Osteoblast (primary cell): Measurements from ENCODE around the gene CTCF. TPM values are rescaled to one million over a fixed set of nuclear protein-coding genes. Genes with fewer than 3 reads are reported as not detected.
A peak's percentile ranks its signal among the peaks of the same experiment; 100 is the strongest.

Source experiments
- DNase-seq: peaks from one replicate; pipeline ENCODE4 v3.0.0; 2011; ENCODE audit warnings: low spot score, mixed read lengths; ENCODE audit not compliant: insufficient read length; ENCODE audit errors: missing footprints
- H2AFZ ChIP-seq: 2 replicates; pipeline ENCODE4 v1.6.0; 2011; ENCODE audit warnings: mild to moderate bottlenecking, low read length
- H3K27ac ChIP-seq: 2 replicates; pipeline ENCODE4 v1.5.1; 2011; ENCODE audit warnings: mild to moderate bottlenecking, low read depth, low read length, moderate library complexity
- H3K27me3 ChIP-seq: 2 replicates; pipeline ENCODE4 v1.6.0; 2012; ENCODE audit warnings: mild to moderate bottlenecking, control low read depth, inconsistent platforms, low read length, moderate library complexity; ENCODE audit not compliant: insufficient read depth
- H3K36me3 ChIP-seq: 2 replicates; pipeline ENCODE4 v1.5.1; 2011; ENCODE audit warnings: mild to moderate bottlenecking, low read length, control low read depth, moderate library complexity; ENCODE audit not compliant: insufficient read depth
- H3K4me1 ChIP-seq: 2 replicates; pipeline ENCODE4 v1.5.1; 2011; ENCODE audit warnings: mild to moderate bottlenecking, low read length, control low read depth, moderate library complexity; ENCODE audit not compliant: insufficient read depth
- H3K4me2 ChIP-seq: 2 replicates; pipeline ENCODE4 v1.6.0; 2011; ENCODE audit warnings: mild to moderate bottlenecking, low read length; ENCODE audit not compliant: insufficient read depth
- H3K4me3 ChIP-seq: fragments of 200-600 bp; sonication (generic); 3 replicates; pipeline ENCODE4 v1.5.1; 2012; ENCODE audit warnings: mild to moderate bottlenecking, low read length, inconsistent platforms; ENCODE audit not compliant: insufficient read depth
- H3K79me2 ChIP-seq: 2 replicates; pipeline ENCODE4 v1.6.0; 2012; ENCODE audit warnings: mild to moderate bottlenecking, low read length, control low read depth, inconsistent platforms; ENCODE audit not compliant: insufficient read depth
- H3K9me3 ChIP-seq: 2 replicates; pipeline ENCODE4 v1.5.1; 2011; ENCODE audit warnings: low read depth, low read length, control low read depth
- H4K20me1 ChIP-seq: 2 replicates; pipeline ENCODE4 v1.6.0; 2012; ENCODE audit warnings: mild to moderate bottlenecking, low read length, control low read depth; ENCODE audit not compliant: insufficient read depth
- total RNA-seq: library from RNA; depleted of rRNA; stranded (reverse); fragments of >200 nt; gene quantifications from 2 replicates; pipeline ENCODE4 v1.2.3, GENCODE V29; 2012
- TF ChIP-seq, protein P1 (sequence below): IDR thresholded peaks from 2 replicates; pipeline ENCODE4 v1.5.1; 2011; ENCODE audit warnings: mild to moderate bottlenecking, low read depth, low read length, moderate library complexity; ENCODE audit errors: extremely low read depth

Gene CTCF
- total RNA-seq, 1 donor = 29.3 TPM

DNA sequence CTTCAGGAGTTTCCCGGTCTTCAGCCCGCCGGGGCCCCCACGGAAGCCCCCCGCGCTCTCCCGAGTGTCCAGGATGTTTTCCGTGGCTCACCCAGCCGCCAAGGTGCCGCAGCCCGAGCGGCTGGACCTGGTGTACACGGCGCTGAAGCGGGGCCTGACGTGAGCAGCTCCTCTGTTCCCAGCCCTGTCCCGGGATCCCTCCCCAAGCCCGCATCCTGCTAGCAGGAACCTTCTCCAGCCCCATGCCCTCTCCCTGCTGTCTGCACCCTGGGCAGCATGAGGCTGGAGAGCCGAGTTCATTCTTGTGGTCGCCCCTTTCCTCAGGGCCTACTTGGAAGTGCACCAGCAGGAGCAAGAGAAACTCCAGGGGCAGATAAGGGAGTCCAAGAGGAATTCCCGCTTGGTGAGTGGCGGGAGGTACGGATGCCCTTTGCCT lies 23.6 kb upstream of the CTCF start:
- Histone ChIP-seq H3K36me3 (peaks cover 45% of the 10 kb centered on the region), H4K20me1 (peaks cover 84% of the 10 kb centered on the region), H3K4me3 (peak overlapping the region; percentile 81), H3K27me3 (no peaks in the 10 kb centered on the region), H2AFZ (no peak overlapping the region), H3K27ac (no peak overlapping the region), H3K4me1 (peaks cover 14% of the 10 kb centered on the region), H3K79me2 (peaks cover 71% of the 10 kb centered on the region), H3K4me2 (peak overlapping the region; percentile 91), H3K9me3 (no peaks in the 10 kb centered on the region)
- TF ChIP-seq, protein P1, sequence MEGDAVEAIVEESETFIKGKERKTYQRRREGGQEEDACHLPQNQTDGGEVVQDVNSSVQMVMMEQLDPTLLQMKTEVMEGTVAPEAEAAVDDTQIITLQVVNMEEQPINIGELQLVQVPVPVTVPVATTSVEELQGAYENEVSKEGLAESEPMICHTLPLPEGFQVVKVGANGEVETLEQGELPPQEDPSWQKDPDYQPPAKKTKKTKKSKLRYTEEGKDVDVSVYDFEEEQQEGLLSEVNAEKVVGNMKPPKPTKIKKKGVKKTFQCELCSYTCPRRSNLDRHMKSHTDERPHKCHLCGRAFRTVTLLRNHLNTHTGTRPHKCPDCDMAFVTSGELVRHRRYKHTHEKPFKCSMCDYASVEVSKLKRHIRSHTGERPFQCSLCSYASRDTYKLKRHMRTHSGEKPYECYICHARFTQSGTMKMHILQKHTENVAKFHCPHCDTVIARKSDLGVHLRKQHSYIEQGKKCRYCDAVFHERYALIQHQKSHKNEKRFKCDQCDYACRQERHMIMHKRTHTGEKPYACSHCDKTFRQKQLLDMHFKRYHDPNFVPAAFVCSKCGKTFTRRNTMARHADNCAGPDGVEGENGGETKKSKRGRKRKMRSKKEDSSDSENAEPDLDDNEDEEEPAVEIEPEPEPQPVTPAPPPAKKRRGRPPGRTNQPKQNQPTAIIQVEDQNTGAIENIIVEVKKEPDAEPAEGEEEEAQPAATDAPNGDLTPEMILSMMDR = no peak
- peak; percentile 91 for DNase-seq

DNA sequence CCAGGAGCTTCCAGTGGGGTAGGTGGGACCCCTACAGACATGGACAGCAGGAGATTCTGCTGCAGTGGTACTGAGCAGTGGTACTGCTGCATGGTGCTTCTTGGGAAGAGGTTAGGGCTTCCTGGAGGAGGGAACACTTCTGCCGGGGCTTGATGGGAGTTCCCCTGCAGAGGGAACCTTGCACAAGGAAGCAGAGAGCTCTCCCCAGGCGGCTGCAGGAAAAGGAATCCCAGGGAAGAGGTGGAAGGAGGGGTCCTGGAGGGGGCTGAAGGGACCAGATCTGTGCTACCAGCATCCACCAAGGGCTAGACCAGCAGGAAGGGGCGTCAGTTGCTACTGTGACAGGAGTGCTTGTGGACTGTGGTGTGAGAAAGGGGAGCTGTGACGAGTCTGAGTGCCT lies 23.1 kb upstream of the CTCF start:
- no peak overlapping the region for H3K4me3 ChIP-seq
- DNase-seq = no peak
- no peak overlapping the region for H3K4me2 ChIP-seq
- H3K9me3 ChIP-seq = no peaks in the 10 kb centered on the region
- no peaks in the 10 kb centered on the region for H3K27me3 ChIP-seq
- peaks cover 86% of the 10 kb centered on the region for H4K20me1 ChIP-seq
- peaks cover 67% of the 10 kb centered on the region for H3K79me2 ChIP-seq
- no peak overlapping the region for H3K27ac ChIP-seq
- peaks cover 51% of the 10 kb centered on the region for H3K36me3 ChIP-seq
- TF ChIP-seq, protein P1 = no peak
- no peak overlapping the region for H2AFZ ChIP-seq
- peaks cover 14% of the 10 kb centered on the region for H3K4me1 ChIP-seq

DNA sequence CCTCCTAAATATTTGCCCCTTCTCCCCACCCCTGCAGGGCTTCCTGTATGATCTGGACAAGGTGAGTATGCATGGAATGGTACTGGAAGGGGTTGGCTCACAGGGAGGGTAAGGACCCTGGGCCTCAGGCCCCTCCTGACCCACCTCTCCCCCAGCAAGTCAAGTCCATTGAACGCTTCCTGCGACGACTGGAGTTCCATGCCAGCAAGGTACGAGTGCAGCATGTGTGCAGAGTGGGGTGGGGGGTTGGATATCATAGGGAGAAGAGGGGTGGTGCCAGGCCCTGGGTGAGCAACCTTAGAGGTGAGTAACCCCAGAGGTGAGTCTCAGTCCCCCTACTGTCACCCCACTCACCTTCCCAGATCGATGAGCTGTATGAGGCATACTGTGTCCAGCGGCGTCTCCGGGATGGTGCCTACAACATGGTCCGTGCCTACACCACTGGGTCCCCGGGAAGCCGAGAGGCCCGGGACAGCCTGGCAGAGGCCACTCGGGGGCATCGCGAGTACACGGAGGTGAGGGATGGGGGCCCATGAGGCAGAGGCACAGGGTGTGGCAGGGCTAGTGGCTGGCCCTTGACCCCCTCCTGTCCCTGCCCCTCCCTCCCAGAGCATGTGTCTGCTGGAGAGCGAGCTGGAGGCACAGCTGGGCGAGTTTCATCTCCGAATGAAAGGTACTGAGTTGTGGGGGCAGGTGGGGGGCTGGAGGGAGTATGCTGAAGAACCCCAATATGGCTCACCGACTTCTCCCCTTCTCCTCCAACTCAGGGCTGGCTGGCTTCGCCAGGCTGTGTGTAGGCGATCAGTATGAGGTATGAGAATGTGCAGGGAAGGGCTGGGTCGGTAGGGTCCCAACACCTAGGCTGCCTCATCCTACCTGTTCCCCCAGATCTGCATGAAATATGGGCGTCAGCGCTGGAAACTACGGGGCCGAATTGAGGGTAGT lies 22.4 kb upstream of the CTCF start:
- H2AFZ ChIP-seq = no peak overlapping the region
- peaks cover 58% of the 10 kb centered on the region for H3K36me3 ChIP-seq
- peak; percentile 48 for DNase-seq
- no peak overlapping the region for H3K4me2 ChIP-seq
- H3K9me3 ChIP-seq = no peaks in the 10 kb centered on the region
- H3K79me2 ChIP-seq = peaks cover 60% of the 10 kb centered on the region
- no peak overlapping the region for H3K4me3 ChIP-seq
- no peaks in the 10 kb centered on the region for H3K27me3 ChIP-seq
- peaks cover 82% of the 10 kb centered on the region for H4K20me1 ChIP-seq
- H3K27ac ChIP-seq = no peak overlapping the region
- peaks cover 14% of the 10 kb centered on the region for H3K4me1 ChIP-seq
- TF ChIP-seq, protein P1 = no peak

DNA sequence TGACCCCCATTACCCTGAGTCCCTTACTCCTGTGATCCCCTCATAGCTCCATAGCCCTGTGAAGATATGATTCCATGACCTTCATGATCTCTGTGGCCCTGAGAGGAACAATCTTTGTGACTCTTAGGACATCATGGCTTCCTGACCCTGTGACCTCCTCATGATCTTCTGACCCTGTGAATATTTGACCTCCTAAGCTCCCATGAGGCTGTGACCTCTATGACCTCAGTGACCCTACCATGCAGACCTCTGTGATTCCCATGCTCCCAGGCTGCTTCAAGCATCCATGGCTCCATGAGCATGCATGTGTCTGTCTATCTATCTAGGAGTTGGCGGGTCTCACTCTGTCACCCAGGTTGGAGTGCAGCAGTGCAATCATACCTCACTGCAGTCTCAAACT lies 21.6 kb upstream of the CTCF start:
- no peak overlapping the region for H3K27ac ChIP-seq
- H3K27me3 ChIP-seq = no peaks in the 10 kb centered on the region
- H3K4me2 ChIP-seq = no peak overlapping the region
- DNase-seq = peak; percentile 71
- TF ChIP-seq, protein P1 = no peak
- peaks cover 14% of the 10 kb centered on the region for H3K4me1 ChIP-seq
- peaks cover 52% of the 10 kb centered on the region for H3K79me2 ChIP-seq
- no peak overlapping the region for H2AFZ ChIP-seq
- peaks cover 74% of the 10 kb centered on the region for H4K20me1 ChIP-seq
- H3K36me3 ChIP-seq = peaks cover 63% of the 10 kb centered on the region
- H3K4me3 ChIP-seq = no peak overlapping the region
- no peaks in the 10 kb centered on the region for H3K9me3 ChIP-seq
